ENCODE data around the gene IL18R1. TPM values are rescaled to one million over a fixed set of nuclear protein-coding genes. Genes with fewer than 3 reads are reported as not detected.

The IL18R1 gene
- total and polyA plus RNA-seq, 2 experiments from 2014 or later, result 0.04 to 0.12 TPM

DNA sequence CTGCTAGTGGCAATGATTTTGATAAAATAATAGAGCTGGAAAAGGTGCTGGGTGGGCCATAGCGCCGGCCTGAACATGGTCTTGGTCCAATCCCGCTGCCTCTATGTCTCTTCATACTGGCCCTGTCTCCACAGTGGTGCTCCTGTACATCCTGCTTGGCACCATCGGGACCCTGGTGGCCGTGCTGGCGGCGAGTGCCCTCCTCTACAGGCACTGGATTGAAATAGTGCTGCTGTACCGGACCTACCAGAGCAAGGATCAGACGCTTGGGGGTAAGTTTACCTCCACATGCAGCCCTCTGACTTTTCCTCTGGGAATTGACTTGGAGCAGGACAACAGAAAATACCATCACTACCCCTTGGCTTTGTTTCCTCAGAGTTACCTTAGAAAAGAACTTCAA lies 91.3 kb downstream of the IL18R1 start:
- H3K27ac ChIP-seq, result no peak overlapping the region
- H3K36me3 ChIP-seq, result no peaks in the 10 kb centered on the region
- H3K9me3 ChIP-seq (ENCODE audit: low read depth), result no peaks in the 10 kb centered on the region
- H3K27me3 ChIP-seq, result peaks cover 5% of the 10 kb centered on the region
- H3K4me3 ChIP-seq, result no peak overlapping the region
- no peaks in the 10 kb centered on the region for H3K4me1 ChIP-seq (ENCODE audit: low read depth)
- TF ChIP-seq, protein P1, sequence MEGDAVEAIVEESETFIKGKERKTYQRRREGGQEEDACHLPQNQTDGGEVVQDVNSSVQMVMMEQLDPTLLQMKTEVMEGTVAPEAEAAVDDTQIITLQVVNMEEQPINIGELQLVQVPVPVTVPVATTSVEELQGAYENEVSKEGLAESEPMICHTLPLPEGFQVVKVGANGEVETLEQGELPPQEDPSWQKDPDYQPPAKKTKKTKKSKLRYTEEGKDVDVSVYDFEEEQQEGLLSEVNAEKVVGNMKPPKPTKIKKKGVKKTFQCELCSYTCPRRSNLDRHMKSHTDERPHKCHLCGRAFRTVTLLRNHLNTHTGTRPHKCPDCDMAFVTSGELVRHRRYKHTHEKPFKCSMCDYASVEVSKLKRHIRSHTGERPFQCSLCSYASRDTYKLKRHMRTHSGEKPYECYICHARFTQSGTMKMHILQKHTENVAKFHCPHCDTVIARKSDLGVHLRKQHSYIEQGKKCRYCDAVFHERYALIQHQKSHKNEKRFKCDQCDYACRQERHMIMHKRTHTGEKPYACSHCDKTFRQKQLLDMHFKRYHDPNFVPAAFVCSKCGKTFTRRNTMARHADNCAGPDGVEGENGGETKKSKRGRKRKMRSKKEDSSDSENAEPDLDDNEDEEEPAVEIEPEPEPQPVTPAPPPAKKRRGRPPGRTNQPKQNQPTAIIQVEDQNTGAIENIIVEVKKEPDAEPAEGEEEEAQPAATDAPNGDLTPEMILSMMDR (IDR thresholded peaks at IDR 0.05; ENCODE audit: low read depth, low read length), result no peak
- no peak for DNase-seq (ENCODE audit: low read depth in 1 of 2, low spot score in 1 of 2)

Other genes with a start within 250 kb of the IL18R1 start
- gene IL1R1, start 213.1 kb upstream of the IL18R1 start, total RNA-seq, result 0.18 and 0.21 TPM in 2 replicates
- gene IL1R1, start 213.1 kb upstream of the IL18R1 start, polyA plus RNA-seq, result 1.4 TPM in 1 of 2 replicates, not detected in the other
- gene IL1RL2, start 168.8 kb upstream of the IL18R1 start, total RNA-seq, result not detected in 2 replicates
- not detected in 2 replicates for gene IL1RL2, start 168.8 kb upstream of the IL18R1 start, polyA plus RNA-seq
- gene IL1RL1, start 44.2 kb upstream of the IL18R1 start, total RNA-seq, result not detected in 2 replicates
- gene IL1RL1, start 44.2 kb upstream of the IL18R1 start, polyA plus RNA-seq, result not detected in 2 replicates
- gene IL18RAP, start 67.4 kb downstream of the IL18R1 start, total RNA-seq, result 0.09 TPM in 1 of 2 replicates, not detected in the other
- 0.61 TPM in 1 of 2 replicates, not detected in the other for gene IL18RAP, start 67.4 kb downstream of the IL18R1 start, polyA plus RNA-seq
- gene SLC9A4, start 117.4 kb downstream of the IL18R1 start, total RNA-seq, result not detected in 2 replicates
- gene SLC9A4, start 117.4 kb downstream of the IL18R1 start, polyA plus RNA-seq, result 0.17 and 0.29 TPM in 2 replicates

Measured in cardiac muscle cell (in vitro differentiated cells and primary cell).